Ovary (tissue), 9 donors: ENCODE results near the gene DDRGK1. TPM values are rescaled to one million over a fixed set of nuclear protein-coding genes. Genes with fewer than 3 reads are reported as not detected.

Experiments used
- DNase-seq, 5 donors: peaks; one replicate each; pipeline ENCODE4 v3.0.0-alpha.2; 2019 to 2020
- H3K27ac ChIP-seq, 2 donors: fragments of 200-600 bp; one replicate each; pipeline versions ENCODE4 v1.5.1 to v1.8.0; 2019 to 2022
- H3K27me3 ChIP-seq: fragments of 200-600 bp; one replicate; pipeline ENCODE4 v1.8.0; 2022
- H3K36me3 ChIP-seq: fragments of 200-600 bp; sonication (generic); one replicate; pipeline ENCODE4 v1.5.1; 2019
- H3K4me1 ChIP-seq: one replicate; pipeline ENCODE4 v1.8.1; 2013; ENCODE audit warnings: mild to moderate bottlenecking, moderate library complexity; ENCODE audit not compliant: insufficient read depth
- H3K4me3 ChIP-seq: fragments of 200-600 bp; sonication (generic); one replicate; pipeline ENCODE4 v1.5.1; 2017
- H3K9me3 ChIP-seq, 2 donors: fragments of 200-600 bp in 1 of 2; sonication (generic) in 1 of 2; one replicate each; pipeline versions ENCODE4 v1.5.1 to v1.8.1; 2013 to 2019; ENCODE audit warnings: mild to moderate bottlenecking in 1 of 2, moderate library complexity in 1 of 2
- EP300 ChIP-seq: sonication (generic); formaldehyde crosslinking; IDR thresholded peaks from one replicate; pipeline ENCODE4 v1.6.1; 2017; ENCODE audit warnings: antibody characterized with exemption
- POLR2A ChIP-seq: fragments of 450-650 bp; IDR thresholded peaks from one replicate; pipeline ENCODE4 v1.6.1; 2017; ENCODE audit warnings: antibody characterized with exemption, mild to moderate bottlenecking, moderate library complexity
- WGBS, 3 donors: extraction: QIAGEN DNeasy Blood & Tissue Kit in 1 of 3; methylation state at CpG; one replicate each; pipeline versions ENCODE4 v1.1.5 to v1.1.7; 2013 to 2017; 5-methylcytosine and 5-hydroxymethylcytosine counted together
- intact Hi-C, 4 donors: fragments of 100-400 bp; cut with DNase I; formaldehyde crosslinking; loops; one replicate each; pipeline versions ENCODE4 v1.11.0 to v1.15.1; 2022 to 2023
- polyA plus RNA-seq, 2 donors: library from polyadenylated mRNA; stranded (reverse); fragments of 200-250 nt in 1 of 2; fragments of 350-450 nt in 1 of 2; fragmentation: Illumina TruSeq in 1 of 2; extraction: RNeasy Lipid Tissue Mini Kit (QIAGEN cat#74804) in 1 of 2; gene quantifications; one replicate each; pipeline ENCODE4 v1.2.3, GENCODE V29; 2013 to 2014
- total RNA-seq, 7 donors: library from RNA; depleted of rRNA in 2 of 7; stranded (reverse); fragments of >200 nt in 2 of 7; fragmentation: NEBNext Ultra II Directional in 3 of 7; extraction: Animal tissue kit (Norgen Biotek cat#: 25700) in 3 of 7; gene quantifications; one replicate each; pipeline versions ENCODE4 v1.1.0 to v1.2.4, GENCODE V29; 2016 to 2023
- TF ChIP-seq, protein P1 (sequence below), 3 donors: fragments of 450-650 bp in 2 of 3; fragments of 200-600 bp in 1 of 3; IDR thresholded peaks; one replicate each; pipeline versions ENCODE4 v1.5.1 to v1.8.0; 2016 to 2022; ENCODE audit warnings: antibody characterized with exemption in 3 of 3, mild to moderate bottlenecking in 1 of 3
- donor health status: DM: no; HTN: no; CAD: no; lungs with moderate emphysema.
- donor health status: DM: no; HTN: no; CAD: no.
- donor health status: Bipolar disorder and iron deficiency.
- donor health status: DM: yes; HTN: yes; CAD: no.
- donor health status: DM: no; HTN: no; CAD: no.
- donor health status: DM: yes; HTN: yes; CAD: no.

Gene DDRGK1
- total and polyA plus RNA-seq, 9 donors, result 38.5 to 63.9 (median 52.5) TPM

- H3K27ac ChIP-seq, result peak within 1 kb of the TSS; percentile 68 to 71
- intact Hi-C loops, result no loop called here
- H3K4me3 ChIP-seq, result peak within 1 kb of the TSS; percentile 69
- peak; percentile 28 to 62 (median 45) for DNase-seq
- TF ChIP-seq POLR2A, result no peak
- no peak for TF ChIP-seq EP300
- TF ChIP-seq, protein P1, sequence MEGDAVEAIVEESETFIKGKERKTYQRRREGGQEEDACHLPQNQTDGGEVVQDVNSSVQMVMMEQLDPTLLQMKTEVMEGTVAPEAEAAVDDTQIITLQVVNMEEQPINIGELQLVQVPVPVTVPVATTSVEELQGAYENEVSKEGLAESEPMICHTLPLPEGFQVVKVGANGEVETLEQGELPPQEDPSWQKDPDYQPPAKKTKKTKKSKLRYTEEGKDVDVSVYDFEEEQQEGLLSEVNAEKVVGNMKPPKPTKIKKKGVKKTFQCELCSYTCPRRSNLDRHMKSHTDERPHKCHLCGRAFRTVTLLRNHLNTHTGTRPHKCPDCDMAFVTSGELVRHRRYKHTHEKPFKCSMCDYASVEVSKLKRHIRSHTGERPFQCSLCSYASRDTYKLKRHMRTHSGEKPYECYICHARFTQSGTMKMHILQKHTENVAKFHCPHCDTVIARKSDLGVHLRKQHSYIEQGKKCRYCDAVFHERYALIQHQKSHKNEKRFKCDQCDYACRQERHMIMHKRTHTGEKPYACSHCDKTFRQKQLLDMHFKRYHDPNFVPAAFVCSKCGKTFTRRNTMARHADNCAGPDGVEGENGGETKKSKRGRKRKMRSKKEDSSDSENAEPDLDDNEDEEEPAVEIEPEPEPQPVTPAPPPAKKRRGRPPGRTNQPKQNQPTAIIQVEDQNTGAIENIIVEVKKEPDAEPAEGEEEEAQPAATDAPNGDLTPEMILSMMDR (IDR thresholded peaks at IDR 0.05), result no peak
- H3K9me3 ChIP-seq, result no peaks in the 10 kb centered on the region
- H3K36me3 ChIP-seq, result no peaks in the 10 kb centered on the region
- 0 to 1% (median 1%) methylated on average over 48 of the region's 48 CpGs for WGBS, 3 donors
- peaks cover 7% of the 10 kb centered on the region for H3K4me1 ChIP-seq
- H3K27me3 ChIP-seq, result no peaks in the 10 kb centered on the region
Observed at GRCh38 chr20:3209257-3209945, 4.9 kb upstream of the DDRGK1 start, which contains the start of gene ITPA. Gene ITPA, plus strand, starts transcription at chr20:3209498. Its CDS starts 54 bp downstream, at chr20:3209552.

DNA sequence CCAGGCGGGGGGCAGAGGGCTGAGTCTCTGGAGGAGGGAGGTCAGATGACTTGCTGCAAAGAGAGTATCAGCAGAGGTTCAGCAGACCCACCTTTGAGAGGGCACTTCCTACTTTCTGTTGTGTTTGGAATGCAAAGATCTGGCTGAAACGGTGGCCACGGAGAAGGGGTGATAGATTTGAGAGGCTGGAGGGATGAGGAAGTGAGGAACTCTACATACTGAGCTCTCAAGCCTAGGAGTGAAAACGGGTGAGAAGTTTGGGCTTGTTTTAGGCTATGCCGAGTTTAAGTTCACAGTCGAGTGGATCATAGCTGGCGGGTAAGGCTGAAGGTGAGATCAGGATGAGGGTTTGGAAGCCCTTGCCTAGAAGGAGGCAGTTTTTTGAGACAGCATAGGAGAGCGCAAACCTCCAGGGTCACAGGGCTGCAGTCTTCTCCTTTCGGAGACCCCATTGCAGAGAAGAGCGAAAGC, 4.3 kb upstream of the DDRGK1 start:
- no peak for TF ChIP-seq EP300
- 4% methylated on average over 10 of the region's 10 CpGs for WGBS, 3 donors
- Histone ChIP-seq H3K9me3 (no peaks in the 10 kb centered on the region), H3K27ac (peak overlapping the region; percentile 68 to 71), H3K4me1 (peaks cover 7% of the 10 kb centered on the region), H3K27me3 (no peaks in the 10 kb centered on the region), H3K36me3 (no peaks in the 10 kb centered on the region), H3K4me3 (peak overlapping the region; percentile 69)
- no peak for DNase-seq
- intact Hi-C loops, result no loop called here

GRCh38 chr20:3203315-3204123, 963 bp downstream of the DDRGK1 start:
- DNase-seq, result peak in 1 of 5 donors; percentile 37
- peak overlapping the region; percentile 70 for H3K4me3 ChIP-seq
- TF ChIP-seq, protein P1 (IDR thresholded peaks at IDR 0.05), result no peak
- TF ChIP-seq POLR2A, result no peak
- TF ChIP-seq EP300, result no peak

GRCh38 chr20:3202965-3203314, 1.5 kb downstream of the DDRGK1 start:
- Histone ChIP-seq H3K4me1 (peaks cover 7% of the 10 kb centered on the region), H3K9me3 (no peaks in the 10 kb centered on the region), H3K36me3 (no peaks in the 10 kb centered on the region), H3K4me3 (peak overlapping the region; percentile 70), H3K27me3 (no peaks in the 10 kb centered on the region), H3K27ac (peak overlapping the region in 1 of 2 donors; percentile 24)
- TF ChIP-seq EP300, result no peak
- TF ChIP-seq, protein P1 (IDR thresholded peaks at IDR 0.05), result no peak
- no peak for TF ChIP-seq POLR2A
- 43 to 50% (median 49%) methylated on average over 9 of the region's 9 CpGs for WGBS, 3 donors
- intact Hi-C loops, result no loop called here
- no peak for DNase-seq

More at GRCh38 chr20:3203315-3204123, 963 bp downstream of the DDRGK1 start:
- H3K4me1 ChIP-seq, result peaks cover 7% of the 10 kb centered on the region
- no peaks in the 10 kb centered on the region for H3K27me3 ChIP-seq
- WGBS, 3 donors, result 10 to 11% (median 10%) methylated on average over 31 of the region's 31 CpGs
- H3K9me3 ChIP-seq, result no peaks in the 10 kb centered on the region
- intact Hi-C loops, result no loop called here
- H3K36me3 ChIP-seq, result no peaks in the 10 kb centered on the region
- peak overlapping the region in 1 of 2 donors; percentile 24 for H3K27ac ChIP-seq
